ENCODE data around the gene MYL12A. TPM values are rescaled to one million over a fixed set of nuclear protein-coding genes. Genes with fewer than 3 reads are reported as not detected.
A peak's percentile ranks its signal among the peaks of the same experiment; 100 is the strongest.

Gene MYL12A
- total and polyA plus RNA-seq, 2 of the 13 experiments (the other 11 are each of a cell fraction or from before 2014, with no cell fraction given) = 261 to 277 TPM

- TF ChIP-seq IRF1 (CRISPR knock-in tag; IDR thresholded peaks at IDR 0.05; ENCODE audit: low read depth) (no peak), ZNF251 (CRISPR knock-in tag; IDR thresholded peaks at IDR 0.05) (no peak), NCOA1 (CRISPR knock-in tag; IDR thresholded peaks at IDR 0.05) (no peak), CBX2 (IDR thresholded peaks at IDR 0.05; ENCODE audit: low read depth, low read length) (no peak), CBX2 (CRISPR knock-in tag; IDR thresholded peaks at IDR 0.05; ENCODE audit: low read depth) (no peak), NPAS2 (CRISPR knock-in tag; IDR thresholded peaks at IDR 0.05; ENCODE audit: borderline replicate concordance) (no peak)
- TF ChIP-seq, protein P1, sequence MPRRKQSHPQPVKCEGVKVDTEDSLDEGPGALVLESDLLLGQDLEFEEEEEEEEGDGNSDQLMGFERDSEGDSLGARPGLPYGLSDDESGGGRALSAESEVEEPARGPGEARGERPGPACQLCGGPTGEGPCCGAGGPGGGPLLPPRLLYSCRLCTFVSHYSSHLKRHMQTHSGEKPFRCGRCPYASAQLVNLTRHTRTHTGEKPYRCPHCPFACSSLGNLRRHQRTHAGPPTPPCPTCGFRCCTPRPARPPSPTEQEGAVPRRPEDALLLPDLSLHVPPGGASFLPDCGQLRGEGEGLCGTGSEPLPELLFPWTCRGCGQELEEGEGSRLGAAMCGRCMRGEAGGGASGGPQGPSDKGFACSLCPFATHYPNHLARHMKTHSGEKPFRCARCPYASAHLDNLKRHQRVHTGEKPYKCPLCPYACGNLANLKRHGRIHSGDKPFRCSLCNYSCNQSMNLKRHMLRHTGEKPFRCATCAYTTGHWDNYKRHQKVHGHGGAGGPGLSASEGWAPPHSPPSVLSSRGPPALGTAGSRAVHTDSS (CRISPR knock-in tag; conservative IDR thresholded peaks at IDR 0.05) = no peak
Observed at GRCh38 chr18:3257627-3258120, 10.1 kb downstream of the MYL12A start (continued).

- Histone ChIP-seq H3K27ac (ENCODE audit: extremely low read length, insufficient read depth, low read length) (peak overlapping the region; percentile 96), H3K4me3 (replicated peaks in 1 of 3; ENCODE audit: insufficient read depth in 1 of 3, low read depth in 2 of 3, low read length in 3 of 3) (peak overlapping the region; percentile 90 to 96 (median 94)), H3K9ac (ENCODE audit: insufficient read depth, low read depth, low read length) (peak overlapping the region; percentile 99), H3K4me2 (ENCODE audit: low read depth, low read length) (peak overlapping the region; percentile 82), H3K27me3 (ENCODE audit: control insufficient read depth in 1 of 2, insufficient read depth in 2 of 2, low read length in 2 of 2) (no peaks in the 10 kb centered on the region; a peak in 2 of 5 replicates), H2AFZ (ENCODE audit: low read length) (no peak overlapping the region), H3K9me3 (ENCODE audit: low read length) (no peaks in the 10 kb centered on the region), H3K36me3 (replicated peaks in 1 of 2; ENCODE audit: control insufficient read depth in 1 of 2, insufficient read depth in 2 of 2, low read length in 2 of 2) (no peaks in the 10 kb centered on the region; a peak in 1 of 5 replicates), H3K4me1 (ENCODE audit: insufficient read depth, low read length) (peaks cover 64% of the 10 kb centered on the region), H3K79me2 (ENCODE audit: insufficient read depth, low read length) (peaks cover 45% of the 10 kb centered on the region), H4K20me1 (ENCODE audit: insufficient read depth, low read length) (peaks cover 32% of the 10 kb centered on the region)
- POLR2A ChIA-PET = interaction anchor here (0.6 to 1.7 kb wide), 6 partner anchors 11 to 404 kb away, joined by 3 to 18 read pairs (median 4); partner anchors contain the start of gene MYL12A
- in situ Hi-C loops (cut with HindIII; ENCODE audit: extremely low pct_ligation_motif_present, low pct_unique_long_range_greater_than_20kb) (no loop called here), intact Hi-C loops (cut with micrococcal nuclease; ENCODE audit: unreplicated experiment) (loop anchor here (5.0 kb wide), 1 partner anchor 196 kb away; no protein-coding TSS in a partner anchor)
- TF ChIP-seq NAIF1 (CRISPR knock-in tag; IDR thresholded peaks at IDR 0.05; ENCODE audit: borderline replicate concordance) (0 out of 2 replicates have a peak, but pooled peaks have one; percentile 5), ZNF24 (IDR thresholded peaks at IDR 0.05) (0 out of 2 replicates have a peak, but pooled peaks have one; percentile 20), ZNF382 (CRISPR knock-in tag; IDR thresholded peaks at IDR 0.05; ENCODE audit: borderline replicate concordance) (no peak)
- BruUV-seq (replicated peaks) = no TSS peak
- DNase-seq (ENCODE audit: low spot score) (no peak), ATAC-seq (no peak), FAIRE-seq (no peak)
- CTCF ChIA-PET (ENCODE audit: low intra/inter-chr PET ratio, low total read pairs) = no interaction called here
- WGBS (ENCODE audit: low lambda C conversion rate) = 9% methylated on average over 5 of the region's 5 CpGs
Observed at GRCh38 chr18:3260995-3261372, 13.4 kb downstream of the MYL12A start.
